SW 1271 (cell line): ENCODE data around the gene LAGE3.
"Not testable (repeated sequence)": the region's sequence is repeated elsewhere in the genome, so short reads cannot be mapped to it uniquely, and the experiment has no call there.

Experiments
- DNase-seq, 2 experiments: peaks; one replicate each; lab custom pipeline; 2025; lab: John Stamatoyannopoulos, UW

Gene LAGE3

GRCh38 chrX:154502098-154502497 is 23.0 kb upstream of the LAGE3 start:
- no peak for DNase-seq

GRCh38 chrX:154501423-154501822 is 22.3 kb upstream of the LAGE3 start:
- not testable (repeated sequence) for DNase-seq

GRCh38 chrX:154496591-154497137 is 17.6 kb upstream of the LAGE3 start:
- DNase-seq = not testable (repeated sequence)

GRCh38 chrX:154495472-154495922 is 16.4 kb upstream of the LAGE3 start:
- DNase-seq = no peak

GRCh38 chrX:154494715-154495114 is 15.6 kb upstream of the LAGE3 start:
- DNase-seq = no peak

GRCh38 chrX:154490414-154491083 is 11.5 kb upstream of the LAGE3 start, which contains the start of gene SLC10A3:
TSS of gene SLC10A3 (minus strand) at chrX:154490629. CDS start at chrX:154488940, 1,689 bp downstream.
- peak; percentile 75 to 87 for DNase-seq

GRCh38 chrX:154490021-154490413 is 10.9 kb upstream of the LAGE3 start:
- DNase-seq = peak in 1 of 2 experiments; percentile 15

- DNase-seq = no peak
Measured at GRCh38 chrX:154489182-154489581, 10.1 kb upstream of the LAGE3 start.

GRCh38 chrX:154488336-154489075 is 9.4 kb upstream of the LAGE3 start:
- DNase-seq = no peak

- no peak for DNase-seq
Measured at GRCh38 chrX:154487518-154488290, 8.6 kb upstream of the LAGE3 start.

GRCh38 chrX:154486396-154487207 is 7.5 kb upstream of the LAGE3 start, which contains the start of gene UBL4A:
TSS of gene UBL4A (minus strand) at chrX:154486615. CDS start at chrX:154486584, 31 bp downstream.
- peak in 1 of 2 experiments; percentile 57 for DNase-seq

- no peak for DNase-seq
Measured at GRCh38 chrX:154486052-154486395, 6.9 kb upstream of the LAGE3 start.

- DNase-seq = no peak
Measured at GRCh38 chrX:154485150-154486051, 6.3 kb upstream of the LAGE3 start.

GRCh38 chrX:154484255-154485149 is 5.4 kb upstream of the LAGE3 start:
- no peak for DNase-seq

GRCh38 chrX:154483325-154483724 is 4.2 kb upstream of the LAGE3 start:
- no peak for DNase-seq

GRCh38 chrX:154482786-154483185 is 3.7 kb upstream of the LAGE3 start:
- DNase-seq = no peak

GRCh38 chrX:154481911-154482601 is 3.0 kb upstream of the LAGE3 start:
- no peak for DNase-seq

- DNase-seq = no peak
Measured at GRCh38 chrX:154481195-154481594, 2.1 kb upstream of the LAGE3 start.
